B cell (primary cell): ENCODE measurements around the gene DTNA. TPM values are rescaled to one million over a fixed set of nuclear protein-coding genes. Genes with fewer than 3 reads are reported as not detected.

Experiments used
- ATAC-seq: fragments of 200-7000 bp; cut with Tn5 transposase; one replicate; pipeline ENCODE4 v1.10.0; 2021; ENCODE audit warnings: low read depth, mild to moderate bottlenecking, moderate number of reproducible peaks, moderate library complexity
- CTCF ChIA-PET: fragments of 350-600 bp; sonication (Branson Sonifier 250); formaldehyde crosslinking; loops from one replicate; lab custom pipeline; 2021; ENCODE audit warnings: antibody characterized with exemption, inconsistent platforms; lab: Charles Lee
- POLR2A ChIA-PET: fragments of 350-600 bp; sonication (Branson Sonifier 250); formaldehyde crosslinking; loops from one replicate; lab custom pipeline; 2021; ENCODE audit warnings: antibody characterized with exemption; lab: Charles Lee
- DNase-seq: peaks from one replicate; pipeline ENCODE4 v3.0.0; 2013
- H2AFZ ChIP-seq: 2 replicates; pipeline ENCODE4 v1.6.1; 2012; ENCODE audit warnings: mild to moderate bottlenecking, low read depth, low read length; ENCODE audit not compliant: insufficient read depth, poor library complexity, severe bottlenecking
- H3K27ac ChIP-seq, 2 donors: 1 replicate in 1 of 2; 2 replicates in 1 of 2; pipeline ENCODE4 v1.5.1; 2012 to 2013; ENCODE audit warnings: low read length in 2 of 2, mild to moderate bottlenecking in 2 of 2, moderate library complexity in 1 of 2
- H3K27me3 ChIP-seq, 4 experiments: fragments of 200-600 bp in 1 of 4; sonication (generic) in 1 of 4; replicated peaks in 1 of 4; 1 replicate in 2 of 4; 2 replicates in 2 of 4; pipeline versions ENCODE4 v1.6.1 to v1.7.0; 2013 to 2016; ENCODE audit warnings: low read length in 3 of 4, mild to moderate bottlenecking in 2 of 4, mixed read lengths in 1 of 4, moderate library complexity in 1 of 4; ENCODE audit not compliant: insufficient read depth in 4 of 4, control insufficient read depth in 3 of 4; ENCODE audit errors: control extremely low read depth in 1 of 4
- H3K36me3 ChIP-seq, 2 experiments: replicated peaks in 1 of 2; 1 replicate in 1 of 2; 2 replicates in 1 of 2; pipeline versions ENCODE4 v1.6.1 to v1.7.1; 2013; ENCODE audit warnings: low read length in 1 of 2; ENCODE audit not compliant: insufficient read depth in 2 of 2, control insufficient read depth in 1 of 2; ENCODE audit errors: control extremely low read depth in 1 of 2, extremely low read depth in 1 of 2
- H3K4me1 ChIP-seq, 2 donors: fragments of 200-600 bp in 1 of 2; sonication (generic) in 1 of 2; 1 replicate in 1 of 2; 2 replicates in 1 of 2; pipeline versions ENCODE4 v1.5.1 to v1.6.1; 2013 to 2017; ENCODE audit warnings: low read length in 2 of 2; ENCODE audit not compliant: control insufficient read depth in 2 of 2, insufficient read depth in 2 of 2
- H3K4me2 ChIP-seq: replicated peaks from 2 replicates; pipeline ENCODE3; 2012; ENCODE audit warnings: mild to moderate bottlenecking, low read depth, low read length; ENCODE audit not compliant: poor library complexity, severe bottlenecking
- H3K4me3 ChIP-seq, 5 experiments: fragments of 200-600 bp in 1 of 5; sonication (generic) in 1 of 5; 1 replicate in 3 of 5; 2 replicates in 2 of 5; pipeline versions ENCODE4 v1.5.1 to v1.7.0; 2011 to 2016; ENCODE audit warnings: low read length in 4 of 5, mild to moderate bottlenecking in 4 of 5, low read depth in 2 of 5, control low read depth in 1 of 5, moderate library complexity in 1 of 5; ENCODE audit not compliant: insufficient read depth in 1 of 5; ENCODE audit errors: control extremely low read depth in 1 of 5, extremely low read depth in 1 of 5
- H3K79me2 ChIP-seq: fragments of 200-600 bp; sonication (generic); one replicate; pipeline ENCODE4 v1.6.0; 2016; ENCODE audit warnings: low read length; ENCODE audit not compliant: control insufficient read depth, insufficient read depth
- H3K9ac ChIP-seq: fragments of 200-600 bp; sonication (generic); 2 replicates; pipeline ENCODE4 v1.6.1; 2017; ENCODE audit warnings: mild to moderate bottlenecking, low read length, moderate library complexity
- H3K9me3 ChIP-seq, 3 donors: one replicate each; pipeline versions ENCODE4 v1.6.1 to v1.7.1; 2013; ENCODE audit warnings: low read length in 2 of 3; ENCODE audit not compliant: control insufficient read depth in 2 of 3, insufficient read depth in 1 of 3; ENCODE audit errors: control extremely low read depth in 1 of 3
- H4K20me1 ChIP-seq: 2 replicates; pipeline ENCODE4 v1.6.0; 2012; ENCODE audit warnings: mild to moderate bottlenecking, low read length; ENCODE audit not compliant: insufficient read depth, control insufficient read depth, poor library complexity, severe bottlenecking
- H3K27ac Mint-ChIP-seq: one replicate; pipeline ENCODE4 v1.8.0; 2021; ENCODE audit warnings: mixed read lengths
- H3K27me3 Mint-ChIP-seq: one replicate; pipeline ENCODE4 v1.8.0; 2021; ENCODE audit warnings: mixed read lengths
- H3K4me1 Mint-ChIP-seq: one replicate; pipeline ENCODE4 v1.8.0; 2021; ENCODE audit warnings: mixed read lengths
- H3K4me3 Mint-ChIP-seq: one replicate; pipeline ENCODE4 v1.8.0; 2021; ENCODE audit warnings: mixed read lengths
- H3K9me3 Mint-ChIP-seq: one replicate; pipeline ENCODE4 v1.8.0; 2022; ENCODE audit warnings: mixed read lengths; ENCODE audit not compliant: insufficient read depth
- CTCF ChIP-seq: fragments of 200-600 bp; IDR thresholded peaks from one replicate; pipeline ENCODE4 v1.8.0; 2022; ENCODE audit warnings: antibody characterized with exemption, mild to moderate bottlenecking
- EZH2 ChIP-seq: IDR thresholded peaks from 2 replicates; pipeline ENCODE4 v1.6.1; 2012; ENCODE audit warnings: borderline replicate concordance, low read depth, mild to moderate bottlenecking, moderate library complexity, low read length; ENCODE audit not compliant: insufficient read depth, poor library complexity, severe bottlenecking
- WGBS: methylation state at CpG from one replicate; pipeline ENCODE4 v1.1.5; 2013; ENCODE audit warnings: missing lambda C conversion rate; ENCODE audit not compliant: insufficient coverage; 5-methylcytosine and 5-hydroxymethylcytosine counted together
- intact Hi-C: fragments of 100-400 bp; cut with micrococcal nuclease; formaldehyde crosslinking; loops from one replicate; pipeline ENCODE4 v1.10.0; 2022
- polyA plus RNA-seq: library from polyadenylated mRNA; depleted of rRNA; stranded (reverse); fragments of >200 nt; gene quantifications from 2 replicates; pipeline ENCODE4 v1.2.3, GENCODE V29; 2012
- total RNA-seq, 2 donors: library from RNA; stranded (reverse); fragments of 120-200 nt in 1 of 2; gene quantifications; 1 replicate in 1 of 2; 2 replicates in 1 of 2; pipeline versions ENCODE4 v1.2.3 to v1.2.4, GENCODE V29; 2013 to 2022

The DTNA gene
- total and polyA plus RNA-seq, 2 donors (not counting 1 experiment from before 2014, with no cell fraction given): not detected

DNA sequence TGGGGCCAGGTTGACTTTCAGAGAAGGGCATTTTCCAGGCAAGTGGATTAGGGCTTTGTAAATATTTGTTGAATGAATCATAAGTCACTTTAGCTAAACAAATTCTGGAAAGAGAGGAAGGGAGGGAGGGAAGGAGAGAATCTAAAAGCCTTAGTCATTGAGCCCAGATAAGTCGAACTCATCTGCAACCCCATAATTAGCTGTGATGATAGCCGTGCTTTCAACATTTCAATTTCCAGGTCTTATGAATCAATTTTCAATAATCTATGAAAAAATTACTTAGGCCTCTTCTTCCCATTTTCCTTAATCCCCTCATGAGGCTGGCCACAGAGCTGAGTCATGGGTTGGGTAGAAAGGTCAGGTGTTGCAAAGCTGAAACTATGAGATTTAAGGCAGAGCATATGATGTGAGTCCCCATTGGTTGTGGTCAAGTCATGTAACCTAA lies 219.3 kb downstream of the DTNA start:
- TF ChIP-seq CTCF: no peak
- TF ChIP-seq EZH2: no peak
- H3K4me1 Mint-ChIP-seq: no peaks in the 10 kb centered on the region
- POLR2A ChIA-PET: no interaction called here
- no peak overlapping the region for H3K27ac Mint-ChIP-seq
- Histone ChIP-seq H4K20me1 (no peaks in the 10 kb centered on the region), H3K9ac (no peak overlapping the region), H3K4me2 (no peak overlapping the region), H3K4me1 (no peaks in the 10 kb centered on the region), H3K4me3 (no peak overlapping the region), H3K9me3 (no peaks in the 10 kb centered on the region), H2AFZ (no peak overlapping the region), H3K27ac (no peak overlapping the region), H3K27me3 (no peaks in the 10 kb centered on the region), H3K36me3 (no peaks in the 10 kb centered on the region), H3K79me2 (no peaks in the 10 kb centered on the region)
- H3K27me3 Mint-ChIP-seq: peaks cover 7% of the 10 kb centered on the region
- no peak overlapping the region for H3K4me3 Mint-ChIP-seq
- WGBS: no CpG with 5 or more reads among the region's 2 CpGs
- no peak for DNase-seq
- intact Hi-C loops: no loop called here
- CTCF ChIA-PET: no interaction called here
- no peaks in the 10 kb centered on the region for H3K9me3 Mint-ChIP-seq
- no peak for ATAC-seq

DNA sequence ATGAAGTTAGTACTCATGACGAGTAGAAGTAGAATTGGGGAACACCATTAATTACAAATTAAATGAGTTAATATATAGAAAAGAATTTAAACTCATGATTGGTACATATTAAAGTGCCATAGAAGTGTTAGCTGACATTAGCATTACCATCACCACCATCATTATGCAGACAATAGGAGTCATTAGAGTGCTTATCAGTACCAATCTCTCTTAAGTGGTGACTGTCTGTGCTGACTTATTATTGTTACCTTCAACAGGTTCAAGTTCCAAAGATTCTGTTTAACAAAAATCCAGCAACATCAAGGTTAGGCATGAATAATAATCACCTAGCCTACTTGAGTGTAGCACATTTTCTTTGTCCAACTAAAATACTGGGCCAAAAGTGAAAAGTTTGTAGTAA lies 222.3 kb downstream of the DTNA start:
- DNase-seq (no peak), ATAC-seq (no peak)
- Histone ChIP-seq H4K20me1 (no peaks in the 10 kb centered on the region), H3K4me3 (no peak overlapping the region), H3K36me3 (no peaks in the 10 kb centered on the region), H3K9me3 (no peaks in the 10 kb centered on the region), H3K27ac (no peak overlapping the region), H3K27me3 (no peaks in the 10 kb centered on the region), H3K79me2 (no peaks in the 10 kb centered on the region), H2AFZ (no peak overlapping the region), H3K9ac (no peak overlapping the region), H3K4me1 (no peaks in the 10 kb centered on the region), H3K4me2 (no peak overlapping the region)
- POLR2A ChIA-PET: no interaction called here
- TF ChIP-seq EZH2: no peak
- no peak for TF ChIP-seq CTCF
- intact Hi-C loops: no loop called here
- no peaks in the 10 kb centered on the region for H3K4me1 Mint-ChIP-seq
- no peak overlapping the region for H3K4me3 Mint-ChIP-seq
- no peaks in the 10 kb centered on the region for H3K9me3 Mint-ChIP-seq
- H3K27ac Mint-ChIP-seq: no peak overlapping the region
- CTCF ChIA-PET: no interaction called here
- no CpG with 5 or more reads among the region's 1 CpG for WGBS
- peaks cover 6% of the 10 kb centered on the region for H3K27me3 Mint-ChIP-seq
